COLO668 (cell line): ENCODE measurements around the gene DNAJC4.
"Not testable (repeated sequence)": the region's sequence is repeated elsewhere in the genome, so short reads cannot be mapped to it uniquely, and the experiment has no call there.

ENCODE experiments used
- DNase-seq: peaks from one replicate; lab custom pipeline; 2025; ENCODE audit not compliant: unreplicated experiment; lab: John Stamatoyannopoulos, UW

DNAJC4 gene

DNA sequence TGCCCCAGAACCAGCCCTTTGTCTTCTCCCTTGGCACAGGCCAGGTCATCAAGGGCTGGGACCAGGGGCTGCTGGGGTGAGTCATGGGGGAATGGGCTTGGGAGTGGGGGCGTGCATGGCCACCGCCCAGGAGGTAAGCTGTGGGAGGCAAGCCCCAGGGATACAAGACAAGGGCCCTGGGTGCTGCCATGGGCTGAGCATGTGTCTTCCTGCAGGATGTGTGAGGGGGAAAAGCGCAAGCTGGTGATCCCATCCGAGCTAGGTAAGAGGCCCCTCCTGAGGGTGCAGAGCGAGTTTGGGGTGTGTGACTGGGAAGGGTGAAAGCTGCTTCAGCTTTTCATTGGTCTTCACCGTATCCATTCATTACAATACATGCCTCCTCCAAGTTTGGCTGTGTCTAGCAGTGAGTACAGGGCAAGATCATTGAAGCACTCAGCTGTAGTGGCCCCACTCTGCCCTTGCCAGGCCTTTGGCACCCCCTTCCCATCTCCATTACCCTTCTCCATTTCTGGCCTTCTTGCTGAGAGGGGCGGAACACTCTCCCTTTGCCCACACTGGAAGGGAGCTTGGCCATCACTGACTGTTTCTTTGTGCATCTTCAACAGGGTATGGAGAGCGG lies 13.0 kb downstream of the DNAJC4 start:
- no peak for DNase-seq

DNA sequence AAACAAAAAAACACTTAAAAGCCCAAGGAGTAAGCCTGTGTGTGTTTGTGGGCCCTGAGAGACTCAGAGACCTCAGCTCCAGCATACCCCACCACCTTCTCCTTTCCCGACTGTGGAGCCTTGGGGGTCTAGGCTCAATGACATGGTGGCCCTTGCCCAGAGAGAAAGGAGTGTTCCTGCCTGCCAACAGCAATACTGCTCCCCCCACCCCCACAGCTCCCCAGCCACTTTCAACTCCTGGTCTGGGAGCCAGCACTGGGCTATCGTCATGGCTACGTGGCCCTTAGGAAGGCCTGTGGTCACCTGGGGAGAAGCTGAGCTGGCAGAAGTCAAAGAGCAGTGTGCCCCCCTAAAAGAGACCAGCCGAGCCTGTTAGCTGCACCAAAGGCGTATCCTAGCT lies 13.8 kb downstream of the DNAJC4 start:
- DNase-seq = no peak

DNA sequence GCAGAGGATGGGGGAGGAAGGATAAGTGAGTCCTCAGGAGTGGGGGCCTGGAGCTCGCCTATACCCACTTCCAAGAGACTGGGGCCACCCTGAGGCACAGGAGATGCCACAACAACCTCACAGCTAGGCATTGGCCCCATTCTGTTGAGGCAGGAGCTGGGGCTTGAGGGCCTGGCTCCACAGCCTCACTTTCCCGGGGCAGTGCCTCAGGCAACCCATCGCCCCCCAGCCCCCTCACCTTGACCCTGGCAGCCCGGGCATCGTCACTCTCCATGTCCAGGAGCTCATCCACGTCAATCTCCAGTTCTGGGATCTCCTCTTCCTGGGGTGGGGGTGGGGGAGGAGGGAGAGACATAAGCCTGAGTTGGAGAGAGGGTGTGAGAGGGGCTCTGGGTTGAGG lies 14.6 kb downstream of the DNAJC4 start:
- no peak for DNase-seq

DNA sequence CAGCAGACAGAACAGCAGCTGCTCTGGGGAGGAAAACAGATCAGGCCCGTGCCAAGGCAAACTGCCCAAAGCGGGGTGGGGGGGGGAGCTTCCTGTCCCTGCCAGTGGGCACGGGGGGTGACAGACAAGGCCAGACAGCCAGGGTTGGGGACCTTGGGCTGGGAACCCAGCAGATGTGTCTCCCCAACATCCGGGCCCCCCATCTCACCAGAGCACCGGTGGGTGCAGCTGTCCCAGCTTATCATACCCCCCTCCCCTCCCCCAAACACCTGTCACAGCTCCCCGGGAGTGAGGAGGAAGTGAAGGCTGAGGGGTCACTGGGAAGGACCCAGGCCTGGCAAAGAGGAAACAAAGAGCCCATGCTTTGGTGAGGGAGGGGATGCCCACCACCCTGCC lies 15.1 kb downstream of the DNAJC4 start:
- DNase-seq = peak; percentile 84

DNA sequence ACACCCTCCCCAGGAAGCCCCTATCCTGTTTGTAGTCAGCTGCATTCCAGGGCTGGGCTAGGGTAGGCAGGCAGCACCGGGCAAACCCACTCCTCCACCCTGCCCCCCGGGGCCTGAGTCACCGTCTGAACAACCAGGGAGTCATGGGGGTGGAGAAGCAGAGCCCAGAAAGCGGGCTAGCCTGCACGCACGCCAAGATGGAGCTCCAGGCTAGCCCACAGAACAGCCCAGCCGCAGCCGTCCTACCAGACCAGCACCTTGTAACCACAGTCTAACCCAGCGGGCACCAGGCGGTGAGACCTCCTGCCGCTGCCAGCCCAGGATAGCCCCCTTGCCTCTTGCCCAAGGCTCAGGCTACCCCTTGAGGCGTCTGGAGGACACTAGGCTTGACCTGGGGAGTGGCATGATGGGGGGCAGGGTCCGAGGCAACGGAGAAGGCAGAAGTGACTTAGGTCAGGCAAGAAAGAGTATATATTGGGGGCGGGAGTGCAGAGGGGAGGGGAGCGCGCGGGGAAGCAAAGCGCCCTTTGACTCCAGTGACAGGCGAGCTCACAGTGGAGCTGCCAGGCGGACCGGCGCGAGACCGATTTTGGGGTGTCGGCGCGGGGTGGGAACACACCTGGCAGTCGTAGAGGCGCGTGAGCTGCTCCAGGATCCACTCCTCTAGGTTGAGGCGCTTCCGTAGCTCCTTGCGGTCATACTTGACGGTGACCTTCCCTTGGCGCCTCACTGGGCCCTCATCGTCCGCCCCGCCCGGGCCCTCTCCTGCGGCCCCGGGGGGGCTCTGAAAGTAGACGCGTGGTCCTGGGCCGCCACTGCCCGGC lies 15.7 kb downstream of the DNAJC4 start:
- peak; percentile 85 for DNase-seq

DNA sequence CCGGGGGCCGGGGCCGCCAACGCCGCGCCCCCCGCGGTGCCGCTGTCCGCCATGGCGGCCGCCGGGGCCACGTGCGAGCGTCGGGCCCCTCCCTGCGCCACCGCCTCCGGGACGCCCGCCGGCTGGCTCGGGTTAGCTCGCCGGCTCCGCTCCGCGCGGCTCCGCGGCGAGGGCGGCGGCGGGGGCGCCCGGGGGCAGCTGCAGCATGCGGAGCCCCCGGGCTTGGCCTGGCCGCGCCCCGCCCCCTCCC lies 16.2 kb downstream of the DNAJC4 start:
- not testable (repeated sequence) for DNase-seq

DNA sequence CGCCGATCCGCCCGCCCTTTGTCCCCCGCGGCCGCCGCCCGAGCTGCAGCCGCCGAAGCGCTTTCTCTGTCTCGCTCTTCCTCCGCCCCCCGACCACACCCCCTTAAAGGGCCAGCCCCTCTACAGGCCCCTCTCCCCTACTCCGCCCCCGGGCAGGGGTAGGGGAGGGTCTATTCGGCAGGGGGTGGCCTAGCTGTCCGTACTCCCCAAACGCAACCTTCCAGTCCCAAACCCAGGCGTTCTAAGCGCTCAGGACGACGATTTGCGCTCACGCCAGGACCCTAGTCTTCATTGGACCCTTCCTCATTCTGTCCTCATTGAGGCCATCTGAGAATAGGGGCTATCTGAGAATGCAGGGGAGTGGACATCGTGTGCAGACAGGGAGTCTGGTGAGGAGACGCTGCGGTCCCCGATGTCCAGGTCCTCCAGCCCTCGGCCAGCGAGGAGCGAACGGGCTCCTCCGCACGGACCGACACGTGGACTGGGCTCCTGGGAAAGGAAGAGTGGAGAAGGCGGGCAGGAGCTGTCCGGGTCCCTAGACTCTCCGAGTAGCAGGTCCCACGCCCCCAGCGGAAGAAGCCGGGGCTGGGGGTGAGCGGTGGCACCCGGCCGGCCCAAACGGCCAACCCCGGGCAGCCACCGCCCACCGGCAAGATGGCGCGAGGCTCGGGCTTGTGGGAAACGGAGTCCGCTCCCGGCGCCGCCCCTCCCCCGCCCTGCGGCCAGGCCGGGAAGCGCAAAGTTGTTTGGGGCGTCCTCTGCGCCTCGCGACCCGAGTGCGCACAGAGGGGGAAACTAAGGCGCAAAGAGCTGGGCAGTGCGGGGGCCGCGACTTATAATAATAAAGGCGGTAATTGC lies 16.8 kb downstream of the DNAJC4 start, which contains the start of gene PPP1R14B:
TSS of gene PPP1R14B (minus strand) at position 73 of the 858 bp plus-strand sequence. CDS start 270 bp downstream, outside the sequence.
- peak; percentile 92 for DNase-seq

DNA sequence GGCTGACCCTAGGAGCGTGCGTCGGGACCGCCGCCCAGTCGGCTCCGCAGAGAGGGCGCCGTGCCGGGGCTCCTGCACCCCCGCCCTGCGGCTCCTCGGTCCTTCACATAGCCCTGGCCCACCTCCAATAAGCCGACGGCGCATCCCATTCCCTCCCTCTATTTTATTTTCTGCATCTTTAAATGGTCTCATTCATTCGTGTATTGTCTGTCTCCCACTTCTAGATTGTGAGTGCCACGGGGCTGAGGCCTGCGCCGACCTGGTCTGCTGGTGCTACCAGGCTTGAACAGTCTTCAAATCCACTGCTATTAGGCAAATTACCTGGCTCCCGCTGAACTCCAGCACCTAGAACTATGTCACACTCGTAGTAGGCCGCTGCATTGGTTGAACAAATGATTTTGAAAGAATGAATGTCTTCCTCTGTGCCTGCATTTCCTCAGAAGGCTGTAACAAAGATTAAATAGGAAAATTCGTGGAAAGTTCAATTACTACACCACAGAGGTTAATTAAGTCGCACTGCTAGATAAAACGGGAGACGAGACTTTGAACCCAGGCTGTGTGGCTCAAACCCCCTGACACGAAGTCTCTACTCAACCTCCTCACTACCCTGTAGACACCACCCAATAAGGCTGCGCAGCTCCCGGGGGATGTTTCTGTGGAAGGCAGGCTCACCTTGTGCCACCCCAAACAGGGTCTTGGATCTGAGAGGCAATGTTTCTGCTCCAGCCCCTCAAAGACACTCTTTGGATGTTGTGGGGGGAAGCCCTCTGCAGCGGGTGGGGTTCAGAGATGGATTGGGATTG lies 17.6 kb downstream of the DNAJC4 start:
- DNase-seq = no peak

DNA sequence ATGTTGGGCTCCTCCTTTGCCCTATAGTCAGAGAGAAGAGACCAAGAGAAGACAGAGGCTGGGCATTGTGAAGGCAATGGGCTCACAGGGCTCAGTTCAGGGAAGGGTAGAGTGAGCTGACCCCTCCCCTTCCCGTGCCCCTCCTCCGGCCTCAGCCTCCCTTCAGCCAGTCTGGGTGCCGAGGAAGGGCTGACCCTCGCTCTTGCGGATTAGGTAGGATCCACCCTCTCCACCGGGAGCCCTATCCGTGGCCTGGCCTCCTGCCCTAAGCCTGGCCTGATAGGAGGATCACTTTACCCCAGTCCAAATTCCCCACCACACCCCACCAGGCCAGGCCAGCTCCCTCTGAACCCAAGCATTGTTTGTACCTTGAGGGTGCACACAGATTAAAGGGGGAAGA lies 18.2 kb downstream of the DNAJC4 start:
- DNase-seq = no peak

DNA sequence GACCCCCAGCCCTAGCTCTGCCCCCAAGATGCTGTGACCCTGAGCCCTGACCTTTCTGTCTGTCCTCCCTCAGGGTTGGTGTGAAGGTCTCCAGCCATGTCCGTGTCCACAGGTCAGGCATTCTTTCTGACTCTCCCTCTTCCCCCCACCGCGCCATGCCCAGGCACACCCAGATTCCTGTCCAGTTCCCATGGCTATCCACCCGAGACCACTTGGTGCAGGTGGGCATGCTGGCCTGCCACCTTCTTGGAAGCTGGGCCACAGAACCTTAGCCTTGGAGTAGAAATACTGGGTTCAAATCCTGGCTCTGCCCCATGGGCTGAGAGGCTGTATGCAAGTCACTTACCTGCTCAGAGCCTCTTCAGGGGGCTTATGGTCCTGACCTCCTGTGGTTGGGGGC lies 18.7 kb downstream of the DNAJC4 start:
- DNase-seq = no peak

DNA sequence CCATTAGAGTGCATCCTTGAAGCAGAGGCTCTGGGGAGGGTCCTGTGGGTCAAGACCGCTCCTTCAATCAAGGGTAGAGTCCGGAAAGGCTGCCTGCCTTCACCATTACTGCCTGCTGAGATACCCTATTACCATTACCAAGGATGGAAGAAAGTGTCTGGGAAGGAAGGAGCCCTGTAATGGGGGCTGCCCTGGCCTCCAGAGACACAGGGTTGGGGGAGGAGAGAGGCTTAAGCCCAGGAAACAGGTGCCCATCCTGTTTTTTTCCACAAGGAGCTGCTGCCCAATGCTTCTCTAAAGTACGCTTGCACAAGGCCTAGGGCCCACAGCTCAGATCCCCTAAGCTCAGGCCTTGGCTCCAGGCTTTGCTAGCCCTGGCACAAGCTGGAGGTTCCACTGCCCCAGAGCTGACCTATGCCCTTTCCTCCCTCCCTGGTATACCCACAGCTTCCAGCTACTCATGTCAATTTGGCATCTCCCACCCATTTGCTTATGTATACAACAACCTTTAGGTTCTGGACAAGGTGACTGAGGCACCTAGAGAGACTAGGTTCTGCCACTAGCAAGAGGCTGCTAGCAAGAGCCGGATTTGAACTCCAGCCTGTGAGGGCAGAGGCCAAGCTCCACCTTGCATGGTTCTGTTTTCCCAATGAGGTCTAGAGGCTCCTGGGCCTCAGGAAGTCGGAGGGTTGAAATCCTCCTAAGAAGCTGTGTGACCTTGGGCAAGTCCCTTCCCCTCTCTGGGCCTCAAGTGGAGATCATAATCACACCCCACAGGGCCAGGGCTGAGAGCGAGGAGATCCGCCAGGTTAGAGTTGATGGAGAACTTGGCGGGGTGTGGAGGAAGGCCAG lies 19.4 kb downstream of the DNAJC4 start:
- DNase-seq = no peak

DNA sequence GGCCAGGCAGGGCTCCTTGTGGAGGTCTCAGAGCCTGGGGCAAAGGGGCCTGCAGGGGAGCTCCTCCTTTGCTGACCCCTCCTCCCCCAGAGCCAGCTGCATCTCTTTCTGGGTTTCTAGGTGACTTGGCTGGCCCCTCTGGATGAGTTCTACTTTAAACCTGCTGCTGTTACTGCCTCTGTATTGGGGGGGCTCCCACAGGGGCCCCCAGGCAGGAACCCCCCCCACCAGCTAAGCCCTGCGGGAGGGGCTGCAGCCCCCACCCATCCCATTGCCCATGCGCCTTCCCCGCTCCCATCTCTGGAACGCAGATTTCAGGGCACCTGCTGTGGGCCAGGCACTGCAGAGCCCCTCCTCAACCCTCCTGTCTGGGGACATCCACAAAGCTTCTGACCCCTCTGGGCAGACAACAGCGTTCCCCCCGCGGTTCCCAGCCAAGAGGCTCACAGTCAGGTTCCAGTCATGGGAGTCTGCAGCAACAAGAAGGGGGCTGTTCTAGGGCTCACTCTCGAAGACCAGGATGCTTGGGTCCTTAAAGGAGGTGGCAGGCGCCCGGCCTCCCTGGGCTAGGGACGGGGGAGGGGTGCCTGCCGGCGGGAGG lies 20.2 kb downstream of the DNAJC4 start:
- DNase-seq = no peak

DNA sequence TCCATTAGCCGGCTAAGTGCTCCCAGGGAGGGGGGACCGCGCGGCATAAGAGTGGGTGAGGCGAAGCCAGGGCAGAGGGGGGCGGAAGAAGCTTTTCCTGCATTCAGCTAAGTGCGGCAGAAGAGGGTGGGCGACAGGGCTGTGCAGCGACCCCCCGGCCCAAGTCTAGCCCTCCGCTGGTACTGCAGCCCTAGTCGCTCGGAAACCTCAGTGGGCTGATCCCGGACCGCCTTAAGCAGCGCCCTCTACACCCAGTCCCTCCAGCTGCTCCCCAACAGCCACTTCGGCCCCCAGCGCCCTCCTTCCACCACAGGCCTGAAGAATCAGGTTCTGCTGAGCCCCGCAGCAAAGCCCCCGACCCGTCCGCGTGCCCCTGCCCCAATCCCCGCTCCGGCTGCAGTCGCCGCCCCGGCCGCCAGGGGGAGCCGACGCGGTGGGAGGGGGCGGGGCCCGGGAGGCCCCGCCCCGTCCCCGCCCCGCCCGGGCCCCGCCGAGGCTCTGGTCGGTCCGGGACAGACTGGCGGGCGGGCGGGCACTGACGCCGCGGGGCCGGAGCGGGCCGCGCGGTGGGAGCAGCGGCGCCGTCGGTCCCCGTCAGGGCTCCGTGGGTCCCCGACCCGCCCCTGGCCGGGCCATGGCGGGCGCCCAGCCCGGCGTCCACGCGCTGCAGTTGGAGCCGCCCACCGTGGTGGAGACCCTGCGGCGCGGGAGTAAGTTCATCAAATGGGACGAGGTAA lies 20.8 kb downstream of the DNAJC4 start, which contains the start of gene PLCB3:
TSS of gene PLCB3 (plus strand) at position 515 of the 737 bp plus-strand sequence. CDS start at position 635, 120 bp downstream.
- peak; percentile 47 for DNase-seq

DNA sequence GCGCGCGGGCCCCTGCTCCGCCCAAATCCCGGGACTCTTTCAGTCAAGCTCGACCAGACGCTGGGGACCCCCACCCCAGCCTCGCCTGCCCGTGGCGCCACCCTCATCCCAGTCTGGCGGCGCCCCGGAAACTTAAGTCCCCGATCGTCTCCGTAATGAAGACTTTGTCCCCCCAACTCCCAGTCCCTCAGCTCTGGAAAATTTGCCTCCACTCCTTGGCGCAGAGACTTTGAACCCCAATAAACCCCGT lies 21.3 kb downstream of the DNAJC4 start:
- DNase-seq = no peak

DNA sequence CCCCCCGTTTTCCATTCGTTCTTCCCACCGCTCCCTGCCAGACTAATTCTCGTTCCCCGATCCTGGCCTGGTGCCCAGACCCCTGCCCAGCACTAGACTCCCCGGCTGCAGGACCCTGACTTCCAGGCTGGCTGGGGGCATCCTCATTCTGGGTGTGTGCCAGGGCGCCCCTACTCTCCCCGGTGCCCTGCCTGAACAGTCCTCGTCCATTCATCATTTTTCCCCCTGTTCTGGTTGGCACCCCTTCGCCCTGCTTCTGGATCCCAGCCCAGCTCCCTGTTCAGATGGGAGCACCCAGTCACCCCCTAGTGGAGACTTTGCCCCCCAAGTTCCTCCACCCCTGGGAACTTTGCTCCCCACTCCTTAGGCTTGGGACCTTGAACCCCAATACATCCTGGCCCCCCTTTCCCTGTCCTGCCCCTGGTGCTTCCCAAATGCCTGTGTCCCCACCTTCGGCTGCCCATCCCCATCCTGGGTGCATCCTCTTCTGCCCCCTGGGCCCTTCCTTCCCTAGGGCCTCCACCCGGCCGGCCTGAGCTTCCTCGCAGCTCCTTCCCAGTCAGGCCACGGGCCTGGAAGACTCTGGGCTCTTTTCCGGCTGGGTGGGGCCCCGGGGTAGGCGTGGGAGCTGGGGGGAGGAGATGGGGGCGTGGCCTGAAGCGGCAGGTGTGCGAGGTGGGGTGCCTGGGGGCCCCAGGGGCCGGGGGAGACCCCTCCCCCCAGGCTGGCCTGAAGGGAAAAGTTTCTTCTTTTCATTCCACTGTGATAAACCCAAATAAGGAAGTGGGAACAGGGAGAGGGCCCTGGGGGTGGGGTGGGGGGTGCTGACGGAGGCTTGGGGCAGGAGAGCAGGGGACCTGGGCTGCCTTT lies 21.9 kb downstream of the DNAJC4 start:
- DNase-seq = peak; percentile 43

DNA sequence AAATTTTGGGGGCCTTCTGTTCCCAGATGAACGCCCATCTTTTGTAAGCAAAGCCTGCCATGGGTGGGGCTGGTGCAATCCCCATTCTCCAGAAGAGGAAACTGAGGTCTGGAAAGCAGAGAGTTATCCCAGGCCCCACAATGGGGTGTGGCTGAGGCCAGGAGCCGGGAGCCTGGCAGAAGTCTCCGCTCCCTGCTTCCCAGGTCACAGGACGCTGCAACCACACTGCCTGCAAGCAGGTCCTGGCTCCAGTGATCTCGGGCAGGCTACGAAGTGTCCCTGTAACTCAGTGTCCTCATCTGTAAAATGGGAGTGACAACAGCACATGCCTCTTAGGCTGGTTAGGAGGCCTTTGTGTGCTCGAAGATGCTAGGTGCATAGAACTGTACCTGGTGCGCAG lies 22.7 kb downstream of the DNAJC4 start:
- no peak for DNase-seq

DNA sequence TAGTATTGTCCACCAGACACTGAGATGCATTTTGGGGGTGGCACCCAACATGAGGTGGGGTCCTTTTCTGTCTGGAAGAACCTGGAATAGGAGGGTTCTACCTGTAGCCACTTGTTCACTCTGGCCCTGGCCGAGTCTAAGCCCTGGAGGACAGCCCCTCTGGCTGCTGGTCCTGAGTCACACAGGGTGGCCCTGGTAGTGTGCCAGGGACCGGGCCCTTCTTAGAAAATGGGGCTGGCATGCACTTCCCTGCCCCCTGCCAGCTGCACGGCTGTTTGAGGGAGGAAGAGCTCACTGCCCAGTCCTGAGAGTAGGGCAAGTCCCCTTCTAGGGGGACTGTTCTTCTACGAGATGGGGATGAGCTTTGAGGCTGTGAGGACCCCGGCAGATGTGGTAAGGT lies 23.1 kb downstream of the DNAJC4 start:
- no peak for DNase-seq

DNA sequence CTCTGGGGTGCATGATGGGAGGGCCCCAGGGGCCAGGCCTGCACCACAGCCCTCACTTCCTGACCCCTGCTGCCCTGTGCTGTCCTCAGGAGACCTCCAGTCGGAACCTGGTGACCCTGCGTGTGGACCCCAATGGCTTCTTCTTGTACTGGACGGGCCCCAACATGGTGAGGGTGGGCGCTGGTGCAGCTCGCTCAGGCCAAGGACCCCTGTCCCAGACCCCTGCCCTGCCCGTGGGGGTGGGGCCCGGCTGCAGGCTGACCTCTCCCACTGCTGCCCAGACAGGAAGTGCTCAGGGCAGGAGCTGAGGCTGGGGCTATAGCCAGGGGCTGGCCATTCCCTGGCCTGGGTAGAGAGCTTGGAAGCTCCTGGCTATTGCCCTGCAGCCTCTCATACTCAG lies 24.0 kb downstream of the DNAJC4 start:
- DNase-seq = no peak
